K562 (cell line): ENCODE results near the gene TRABD. TPM values are rescaled to one million over a fixed set of nuclear protein-coding genes. Genes with fewer than 3 reads are reported as not detected.

Experiments used
- ATAC-seq: fragments of 200-7000 bp; cut with Tn5 transposase; 3 replicates; pipeline ENCODE4 v1.9.1; 2020; ENCODE audit warnings: moderate library complexity
- BruUV-seq: library from RNA; stranded (reverse); fragments of 400-500 nt; replicated peaks from 2 replicates; lab custom pipeline; 2021; lab: Mats Ljungman, UMichigan
- CTCF ChIA-PET: fragments of 300-600 bp; formaldehyde crosslinking; extraction: SDS; loops from one replicate; lab custom pipeline; 2021; ENCODE audit warnings: low intra/inter-chr PET ratio; lab: Yijun Ruan, JAX
- POLR2A ChIA-PET: fragments of 300-600, 350-650 bp; sonication (Branson Sonifier 250); formaldehyde crosslinking; extraction: SDS; loops from one replicate; lab custom pipeline; 2021; ENCODE audit warnings: antibody characterized with exemption, inconsistent platforms; lab: Yijun Ruan, JAX
- DNase-seq, 4 experiments: peaks; one replicate each; pipeline versions ENCODE4 v3.0.0 to v3.0.0-alpha.2; 2011 to 2018; ENCODE audit warnings: low spot score in 3 of 4, mixed read lengths in 3 of 4; ENCODE audit errors: extremely low read depth in 1 of 4
- FAIRE-seq: peaks from 2 replicates; lab custom pipeline; 2011; peaks lifted over from hg19 to GRCh38; lab: Jason Lieb, UNC
- H2AFZ ChIP-seq: 2 replicates; pipeline ENCODE4 v1.6.0; 2011; ENCODE audit warnings: low read depth, low read length, control low read depth, inconsistent platforms
- H3K27ac ChIP-seq: fragments of 200-600 bp; 3 replicates; pipeline ENCODE4 v1.8.0; 2011; ENCODE audit warnings: low read depth, mild to moderate bottlenecking, control low read depth, inconsistent platforms, low read length, moderate library complexity, mixed read lengths; ENCODE audit errors: extremely low read depth
- H3K27me3 ChIP-seq, 2 experiments: fragments of 300-600 bp in 1 of 2; 2 replicates in 1 of 2; 3 replicates in 1 of 2; pipeline versions ENCODE4 v1.6.0 to v1.8.0; 2011; ENCODE audit warnings: inconsistent platforms in 2 of 2, low read length in 2 of 2, mild to moderate bottlenecking in 1 of 2, mixed read lengths in 1 of 2, moderate library complexity in 1 of 2; ENCODE audit not compliant: control insufficient read depth in 2 of 2, insufficient read depth in 2 of 2
- H3K36me3 ChIP-seq: fragments of 300-600 bp; 3 replicates; pipeline ENCODE4 v1.8.0; 2011; ENCODE audit warnings: mild to moderate bottlenecking, low read length, inconsistent platforms; ENCODE audit not compliant: control insufficient read depth, insufficient read depth
- H3K4me1 ChIP-seq, 2 experiments: fragments of 200-600 bp in 1 of 2; replicated peaks in 1 of 2; 2 replicates in 1 of 2; 3 replicates in 1 of 2; pipeline versions ENCODE4 v1.5.1 to v1.8.0; 2011; ENCODE audit warnings: inconsistent platforms in 2 of 2, low read length in 2 of 2, mild to moderate bottlenecking in 1 of 2, mixed read lengths in 1 of 2, moderate library complexity in 1 of 2; ENCODE audit not compliant: control insufficient read depth in 2 of 2, insufficient read depth in 2 of 2
- H3K4me2 ChIP-seq: 2 replicates; pipeline ENCODE4 v1.6.1; 2011; ENCODE audit warnings: low read length, control low read depth, inconsistent platforms, mixed read lengths; ENCODE audit not compliant: insufficient read depth
- H3K4me3 ChIP-seq: fragments of 200-600 bp; sonication (generic), shearing (Covaris generic); 2 replicates; pipeline ENCODE4 v1.5.1; 2016; ENCODE audit warnings: control low read depth, inconsistent platforms
- H3K79me2 ChIP-seq: fragments of 200-600 bp; 3 replicates; pipeline ENCODE4 v1.8.0; 2011; ENCODE audit warnings: low read length, inconsistent platforms; ENCODE audit not compliant: control insufficient read depth, insufficient read depth
- H3K9ac ChIP-seq, 2 experiments: 2 replicates each; pipeline versions ENCODE4 v1.6.0 to v1.6.1; 2011; ENCODE audit warnings: low read depth in 2 of 2, low read length in 2 of 2, control low read depth in 1 of 2, inconsistent platforms in 1 of 2, mild to moderate bottlenecking in 1 of 2, mixed read lengths in 1 of 2; ENCODE audit not compliant: insufficient read depth in 1 of 2
- H3K9me1 ChIP-seq: one replicate; pipeline ENCODE4 v1.6.0; 2011; ENCODE audit warnings: inconsistent platforms, mild to moderate bottlenecking, low read length, moderate library complexity; ENCODE audit not compliant: control insufficient read depth, insufficient read depth
- H3K9me3 ChIP-seq: replicated peaks from 2 replicates; pipeline ENCODE4 v1.5.1; 2011; ENCODE audit warnings: low read depth, low read length, inconsistent platforms; ENCODE audit not compliant: control insufficient read depth, insufficient read depth
- H4K20me1 ChIP-seq: replicated peaks from 2 replicates; pipeline ENCODE4 v1.6.1; 2011; ENCODE audit warnings: low read length, inconsistent platforms, mixed read lengths; ENCODE audit not compliant: control insufficient read depth, insufficient read depth
- RAD51 ChIP-seq: fragments of 450-650 bp; IDR thresholded peaks from 2 replicates; pipeline ENCODE4 v1.7.1; 2016; ENCODE audit warnings: low read depth, mild to moderate bottlenecking, borderline replicate concordance
- SMARCC2 ChIP-seq: fragments of 450-650 bp; IDR thresholded peaks from 2 replicates; pipeline ENCODE4 v1.6.1; 2017; ENCODE audit warnings: antibody characterized with exemption, moderate library complexity, mild to moderate bottlenecking, low read depth
- SMARCE1 ChIP-seq: fragments of 450-650 bp; IDR thresholded peaks from 2 replicates; pipeline ENCODE4 v1.7.1; 2016; ENCODE audit warnings: mild to moderate bottlenecking
- SMC3 ChIP-seq: conservative IDR thresholded peaks from 2 replicates; pipeline ENCODE4 v1.6.1; 2011; ENCODE audit warnings: low read depth, low read length, improper control_type of control experiment; ENCODE audit not compliant: insufficient read depth
- WGBS: fragments of 100-300 bp; shearing (Covaris generic); methylation state at CpG from one replicate; pipeline ENCODE4 v1.1.6; 2016; ENCODE audit warnings: low coverage, mixed read lengths; ENCODE audit not compliant: insufficient coverage; ENCODE audit errors: missing lambda C conversion rate; 5-methylcytosine and 5-hydroxymethylcytosine counted together
- in situ Hi-C: fragments of 300-500 bp; cut with MboI; formaldehyde crosslinking; loops from 4 replicates; pipeline ENCODE4 v1.15.0; 2018; ENCODE audit warnings: inconsistent platforms, mixed read lengths
- intact Hi-C: fragments of 100-400 bp; cut with micrococcal nuclease; formaldehyde crosslinking; loops from 2 replicates; pipeline ENCODE4 v1.14.2; 2022
- polyA plus RNA-seq, 8 experiments: library from polyadenylated mRNA; depleted of rRNA in 4 of 8; stranded (reverse) in 5 of 8; unstranded in 3 of 8; fragments of >200 nt; fragmentation: Nextera tagmentation in 2 of 8; fragmentation: Illumina TruSeq in 1 of 8; extraction: Ambion mirVana in 2 of 8; extraction: Trizol in 1 of 8; gene quantifications; 2 replicates each; pipeline versions ENCODE4 v1.2.1 to v1.2.3, GENCODE V29; 2011 to 2014; ENCODE audit warnings: inconsistent platforms in 1 of 8, missing spikeins in 1 of 8
- total RNA-seq, 7 experiments: library from RNA; depleted of rRNA in 6 of 7; stranded (reverse); fragments of >200 nt in 6 of 7; fragmentation: Illumina TruSeq in 2 of 7; extraction: Trizol in 2 of 7; gene quantifications; 2 replicates each; pipeline versions ENCODE4 v1.2.1 to v1.2.3, GENCODE V29; 2011 to 2021; ENCODE audit warnings: low replicate concordance in 1 of 7
- TF ChIP-seq, protein P1 (sequence below): fragments of 250-450 bp; sonication (Bioruptor Pico); IDR thresholded peaks from 2 replicates; pipeline ENCODE4 v1.8.0; 2021; ENCODE audit warnings: moderate library complexity, mild to moderate bottlenecking, inconsistent platforms
- TF ChIP-seq, protein P2 (sequence below): fragments of 250-450 bp; sonication (Bioruptor Pico); IDR thresholded peaks from 2 replicates; pipeline ENCODE4 v1.5.0; 2020; ENCODE audit warnings: mild to moderate bottlenecking

TRABD gene
- total and polyA plus RNA-seq, 9 of the 15 experiments (the other 6 are each of a cell fraction or from before 2014, with no cell fraction given) = 0.08 to 62.9 (median 14.0) TPM

DNA sequence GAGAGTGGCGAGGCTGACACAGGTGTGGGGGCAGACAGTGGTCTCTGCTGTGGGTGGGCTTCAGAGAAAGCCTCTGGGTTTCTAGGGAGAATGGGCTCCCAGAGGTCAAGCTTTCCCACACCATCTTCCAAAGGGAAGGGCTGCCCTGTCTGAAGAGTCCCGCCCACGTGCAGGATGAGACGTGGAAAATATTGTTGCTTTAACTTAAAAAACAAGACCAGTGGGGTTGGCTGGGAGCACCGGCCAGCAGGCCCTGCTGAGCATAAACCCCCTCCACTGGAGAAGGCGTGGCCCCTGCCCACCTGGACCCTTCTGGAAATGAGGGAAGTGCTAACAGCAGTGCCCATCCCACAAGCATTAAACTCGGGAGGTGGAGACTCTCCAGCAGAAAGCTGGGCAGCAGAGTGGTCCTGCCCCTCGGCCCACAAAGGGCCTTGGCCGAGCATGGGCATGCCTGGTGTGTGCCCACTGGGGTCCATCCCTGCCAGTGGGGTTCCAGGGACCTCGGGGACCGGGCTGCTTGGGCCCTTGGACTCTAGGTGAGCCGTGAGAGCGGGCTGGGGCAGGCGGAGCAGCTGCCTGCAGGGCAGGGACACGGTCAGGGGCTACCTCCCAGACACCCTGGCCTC is 30.5 kb downstream of the TRABD start:
- H3K36me3 ChIP-seq = peaks cover 84% of the 10 kb centered on the region; the same call in 2 of the 3 replicates
- no peak overlapping the region for H3K27ac ChIP-seq
- no peak overlapping the region for H2AFZ ChIP-seq
- BruUV-seq = no TSS peak
- CTCF ChIA-PET = no interaction called here
- H4K20me1 ChIP-seq = no peaks in the 10 kb centered on the region
- no peak for DNase-seq
- WGBS = 94% methylated on average over 9 of the region's 15 CpGs
- intact Hi-C loops (no loop called here), in situ Hi-C loops (no loop called here)
- FAIRE-seq = no peak
- ATAC-seq = no peak
- H3K27me3 ChIP-seq = no peaks in the 10 kb centered on the region
- peaks cover 13% of the 10 kb centered on the region; the same call in 2 of the 3 replicates for H3K79me2 ChIP-seq
- POLR2A ChIA-PET = interaction anchor here (0.6 to 1.0 kb wide), 3 partner anchors 12 to 285 kb away, joined by 3 read pairs; no protein-coding TSS in a partner anchor
- no peak overlapping the region; a peak in 1 of 4 replicates for H3K9ac ChIP-seq
- H3K9me3 ChIP-seq = 0 out of 2 replicates have a peak, but pooled peaks cover 3% of the 10 kb centered on the region
- no peak overlapping the region for H3K4me3 ChIP-seq
- TF ChIP-seq RAD51 = no peak
- no peak for TF ChIP-seq SMARCE1
- TF ChIP-seq, protein P1, sequence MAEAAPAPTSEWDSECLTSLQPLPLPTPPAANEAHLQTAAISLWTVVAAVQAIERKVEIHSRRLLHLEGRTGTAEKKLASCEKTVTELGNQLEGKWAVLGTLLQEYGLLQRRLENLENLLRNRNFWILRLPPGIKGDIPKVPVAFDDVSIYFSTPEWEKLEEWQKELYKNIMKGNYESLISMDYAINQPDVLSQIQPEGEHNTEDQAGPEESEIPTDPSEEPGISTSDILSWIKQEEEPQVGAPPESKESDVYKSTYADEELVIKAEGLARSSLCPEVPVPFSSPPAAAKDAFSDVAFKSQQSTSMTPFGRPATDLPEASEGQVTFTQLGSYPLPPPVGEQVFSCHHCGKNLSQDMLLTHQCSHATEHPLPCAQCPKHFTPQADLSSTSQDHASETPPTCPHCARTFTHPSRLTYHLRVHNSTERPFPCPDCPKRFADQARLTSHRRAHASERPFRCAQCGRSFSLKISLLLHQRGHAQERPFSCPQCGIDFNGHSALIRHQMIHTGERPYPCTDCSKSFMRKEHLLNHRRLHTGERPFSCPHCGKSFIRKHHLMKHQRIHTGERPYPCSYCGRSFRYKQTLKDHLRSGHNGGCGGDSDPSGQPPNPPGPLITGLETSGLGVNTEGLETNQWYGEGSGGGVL (CRISPR knock-in tag) = no peak
- TF ChIP-seq SMC3 = no peak
- TF ChIP-seq, protein P2, sequence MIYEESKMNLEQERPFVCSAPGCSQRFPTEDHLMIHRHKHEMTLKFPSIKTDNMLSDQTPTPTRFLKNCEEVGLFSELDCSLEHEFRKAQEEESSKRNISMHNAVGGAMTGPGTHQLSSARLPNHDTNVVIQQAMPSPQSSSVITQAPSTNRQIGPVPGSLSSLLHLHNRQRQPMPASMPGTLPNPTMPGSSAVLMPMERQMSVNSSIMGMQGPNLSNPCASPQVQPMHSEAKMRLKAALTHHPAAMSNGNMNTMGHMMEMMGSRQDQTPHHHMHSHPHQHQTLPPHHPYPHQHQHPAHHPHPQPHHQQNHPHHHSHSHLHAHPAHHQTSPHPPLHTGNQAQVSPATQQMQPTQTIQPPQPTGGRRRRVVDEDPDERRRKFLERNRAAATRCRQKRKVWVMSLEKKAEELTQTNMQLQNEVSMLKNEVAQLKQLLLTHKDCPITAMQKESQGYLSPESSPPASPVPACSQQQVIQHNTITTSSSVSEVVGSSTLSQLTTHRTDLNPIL (CRISPR knock-in tag) = no peak
- no peak for TF ChIP-seq SMARCC2
- H3K9me1 ChIP-seq = no peaks in the 10 kb centered on the region
- H3K4me2 ChIP-seq = no peak overlapping the region
- peaks cover 0 to 30% of the 10 kb centered on the region in 2 experiments; a peak in 3 of 5 replicates for H3K4me1 ChIP-seq
